GM12872 (cell line): ENCODE data around the gene EHMT1.

Experiments
- CTCF ChIP-seq: IDR thresholded peaks from 3 replicates; pipeline ENCODE4 v1.5.1; 2011; ENCODE audit warnings: low read depth, mild to moderate bottlenecking, low read length, moderate library complexity; ENCODE audit not compliant: insufficient read depth

Gene EHMT1

GRCh38 chr9:137748311-137748710 lies 129.5 kb downstream of the EHMT1 start:
- TF ChIP-seq CTCF: no peak

- no peak for TF ChIP-seq CTCF
Measured at GRCh38 chr9:137748741-137749140, 129.9 kb downstream of the EHMT1 start.

- TF ChIP-seq CTCF: no peak
Measured at GRCh38 chr9:137749511-137749910, 130.7 kb downstream of the EHMT1 start.

- no peak for TF ChIP-seq CTCF
Measured at GRCh38 chr9:137750007-137750406, 131.2 kb downstream of the EHMT1 start.

- TF ChIP-seq CTCF: no peak
Measured at GRCh38 chr9:137750566-137750965, 131.8 kb downstream of the EHMT1 start.

- TF ChIP-seq CTCF: no peak
Measured at GRCh38 chr9:137751616-137752015, 132.8 kb downstream of the EHMT1 start.

- no peak for TF ChIP-seq CTCF
Measured at GRCh38 chr9:137752426-137752825, 133.6 kb downstream of the EHMT1 start.

- TF ChIP-seq CTCF: no peak
Measured at GRCh38 chr9:137753192-137753765, 134.5 kb downstream of the EHMT1 start.
